A549 (cell line): ENCODE measurements around the gene VPS41. TPM values are rescaled to one million over a fixed set of nuclear protein-coding genes. Genes with fewer than 3 reads are reported as not detected.
A peak's percentile ranks its signal among the peaks of the same experiment; 100 is the strongest.

ENCODE experiments used
- ATAC-seq, 2 experiments: fragments of 200-7000 bp in 1 of 2; fragments of >200 bp in 1 of 2; cut with Nextera tagmentation in 1 of 2; cut with Tn5 transposase in 1 of 2; 3 replicates each; pipeline versions ENCODE4 v1.8.0 to v1.9.1; 2018 to 2020; ENCODE audit warnings: mild to moderate bottlenecking in 1 of 2, moderate library complexity in 1 of 2
- CTCF ChIA-PET: fragments of 300-600 bp; sonication (Branson Sonifier 250); formaldehyde crosslinking; extraction: SDS; loops from one replicate; lab custom pipeline; 2021; ENCODE audit warnings: antibody characterized with exemption, inconsistent platforms; lab: Yijun Ruan, JAX
- POLR2A ChIA-PET: fragments of 350-600 bp; formaldehyde crosslinking; extraction: SDS; loops from one replicate; lab custom pipeline; 2021; ENCODE audit warnings: antibody characterized with exemption, inconsistent platforms; lab: Yijun Ruan, JAX
- DNase-seq, 2 experiments: peaks; one replicate each; pipeline versions ENCODE4 v3.0.0 to v3.0.0-alpha.2; 2011 to 2016; ENCODE audit warnings: low read depth in 1 of 2, low spot score in 1 of 2
- FAIRE-seq: peaks from 2 replicates; lab custom pipeline; 2011; peaks lifted over from hg19 to GRCh38; lab: Jason Lieb, UNC
- H3K27ac ChIP-seq, 2 experiments: fragments of >200 bp; sonication (Bioruptor Twin); formaldehyde crosslinking; 3 replicates each; pipeline ENCODE4 v1.5.1; 2016 to 2017
- H3K4me1 ChIP-seq: fragments of >200 bp; sonication (Bioruptor Twin); formaldehyde crosslinking; 3 replicates; pipeline ENCODE4 v1.6.1; 2016
- H3K4me2 ChIP-seq: fragments of >200 bp; sonication (Bioruptor Twin); formaldehyde crosslinking; 3 replicates; pipeline ENCODE4 v1.6.1; 2016
- H3K4me3 ChIP-seq: fragments of >200 bp; sonication (Bioruptor Twin); formaldehyde crosslinking; 3 replicates; pipeline ENCODE4 v1.5.1; 2016
- H3K9me3 ChIP-seq: fragments of >200 bp; sonication (Bioruptor Twin); formaldehyde crosslinking; 3 replicates; pipeline ENCODE4 v1.6.1; 2016
- CBX2 ChIP-seq: fragments of 200-600 bp; sonication (generic); IDR thresholded peaks from 2 replicates; pipeline ENCODE4 v1.6.1; 2016; ENCODE audit warnings: low read depth, mild to moderate bottlenecking, borderline replicate concordance
- CBX8 ChIP-seq: fragments of 200-600 bp; sonication (generic); IDR thresholded peaks from 2 replicates; pipeline ENCODE4 v1.6.1; 2016
- FOSL2 ChIP-seq, 2 experiments: fragments of 450-650 bp in 1 of 2; fragments of >200 bp in 1 of 2; sonication (Bioruptor Twin) in 1 of 2; formaldehyde crosslinking; IDR thresholded peaks; 2 replicates each; pipeline versions ENCODE4 v1.5.0 to v1.6.1; 2016 to 2020; ENCODE audit warnings: mild to moderate bottlenecking in 1 of 2, moderate library complexity in 1 of 2
- FOXS1 ChIP-seq: fragments of 250-450 bp; sonication (Bioruptor Pico); IDR thresholded peaks from 2 replicates; pipeline ENCODE4 v1.5.0; 2020; ENCODE audit warnings: mild to moderate bottlenecking, moderate library complexity
- GATA3 ChIP-seq: IDR thresholded peaks from 2 replicates; pipeline ENCODE4 v1.6.1; 2012; ENCODE audit warnings: borderline replicate concordance
- HDAC2 ChIP-seq: fragments of 200-600 bp; sonication (generic); IDR thresholded peaks from 2 replicates; pipeline ENCODE4 v1.6.1; 2016
- HOXB13 ChIP-seq: fragments of 250-450 bp; sonication (Bioruptor Pico); IDR thresholded peaks from 2 replicates; pipeline ENCODE4 v1.5.0; 2020; ENCODE audit warnings: low read depth, mild to moderate bottlenecking, moderate library complexity
- KDM5A ChIP-seq: fragments of 200-600 bp; sonication (generic); IDR thresholded peaks from 2 replicates; pipeline ENCODE4 v1.6.1; 2016; ENCODE audit warnings: antibody characterized with exemption, mild to moderate bottlenecking
- MAFK ChIP-seq: fragments of 450-650 bp; IDR thresholded peaks from 2 replicates; pipeline ENCODE4 v1.6.1; 2014; ENCODE audit not compliant: partially characterized antibody
- MAZ ChIP-seq: fragments of 150-350 bp; IDR thresholded peaks from 2 replicates; pipeline ENCODE4 v1.6.1; 2014; ENCODE audit warnings: antibody characterized with exemption, low read depth, low read length, borderline replicate concordance
- MYC ChIP-seq: IDR thresholded peaks from 2 replicates; pipeline ENCODE4 v1.6.1; 2012; ENCODE audit warnings: mild to moderate bottlenecking, inconsistent platforms, low read length, improper control_type of control experiment, borderline replicate concordance
- NFE2L2 ChIP-seq: fragments of 150-350 bp; conservative IDR thresholded peaks from 2 replicates; pipeline ENCODE4 v1.6.1; 2014; ENCODE audit warnings: low read length
- POLR2AphosphoS2 ChIP-seq: conservative IDR thresholded peaks from 2 replicates; pipeline ENCODE4 v1.6.1; 2012; ENCODE audit warnings: low read length, improper control_type of control experiment, inconsistent platforms
- RAD21 ChIP-seq, 2 experiments: fragments of >200 bp in 1 of 2; sonication (Bioruptor Twin) in 1 of 2; formaldehyde crosslinking in 1 of 2; IDR thresholded peaks in 1 of 2; conservative IDR thresholded peaks in 1 of 2; 2 replicates in 1 of 2; 3 replicates in 1 of 2; pipeline ENCODE4 v1.6.1; 2012 to 2018; ENCODE audit warnings: inconsistent platforms in 1 of 2
- RARB ChIP-seq: fragments of 250-450 bp; sonication (Bioruptor Pico); IDR thresholded peaks from 2 replicates; pipeline ENCODE4 v1.8.0; 2021; ENCODE audit warnings: mild to moderate bottlenecking, moderate library complexity
- RCOR1 ChIP-seq: fragments of 150-350 bp; IDR thresholded peaks from 2 replicates; pipeline ENCODE4 v1.6.1; 2014; ENCODE audit warnings: antibody characterized with exemption, low read length, low read depth
- RNF2 ChIP-seq: fragments of 200-600 bp; sonication (generic); IDR thresholded peaks from 2 replicates; pipeline ENCODE4 v1.6.1; 2016; ENCODE audit warnings: low read depth, mild to moderate bottlenecking, antibody characterized with exemption, moderate library complexity, borderline replicate concordance
- TP53 ChIP-seq: fragments of 250-450 bp; sonication (Bioruptor Pico); IDR thresholded peaks from 2 replicates; pipeline ENCODE4 v1.5.0; 2021; ENCODE audit warnings: mild to moderate bottlenecking, moderate library complexity
- ZFP36 ChIP-seq: fragments of 450-650 bp; IDR thresholded peaks from 2 replicates; pipeline ENCODE4 v1.6.1; 2014; ENCODE audit warnings: borderline replicate concordance; ENCODE audit not compliant: partially characterized antibody
- ZNF302 ChIP-seq: fragments of 250-450 bp; sonication (Bioruptor Pico); IDR thresholded peaks from 2 replicates; pipeline ENCODE4 v1.9.0; 2021; ENCODE audit warnings: inconsistent platforms, mild to moderate bottlenecking, moderate library complexity
- ZSCAN20 ChIP-seq: fragments of 250-450 bp; sonication (Bioruptor Pico); IDR thresholded peaks from 2 replicates; pipeline ENCODE4 v1.8.0; 2022; ENCODE audit warnings: mild to moderate bottlenecking, moderate library complexity
- WGBS: methylation state at CpG from one replicate; pipeline ENCODE4 v1.1.6; 2017; ENCODE audit errors: missing lambda C conversion rate; 5-methylcytosine and 5-hydroxymethylcytosine counted together
- polyA plus RNA-seq, 4 experiments: library from polyadenylated mRNA; depleted of rRNA in 3 of 4; stranded (reverse); fragments of >200 nt; fragmentation: RNase III in 1 of 4; extraction: RNeasy Plus Mini Kit Qiagen cat#74134 plus additional on column Dnase treatment in 1 of 4; gene quantifications; 2 replicates in 3 of 4; 3 replicates in 1 of 4; pipeline ENCODE4 v1.2.3, GENCODE V29; 2011 to 2017
- TF ChIP-seq, protein P1 (sequence below): fragments of 200-600 bp; sonication (generic); IDR thresholded peaks from 2 replicates; pipeline ENCODE4 v1.6.1; 2016; ENCODE audit warnings: antibody characterized with exemption, mild to moderate bottlenecking, moderate library complexity
- TF ChIP-seq, protein P2 (sequence below): fragments of 250-450 bp; sonication (Bioruptor Pico); IDR thresholded peaks from 2 replicates; pipeline ENCODE4 v1.5.0; 2021; ENCODE audit warnings: mild to moderate bottlenecking, moderate library complexity, borderline replicate concordance
- TF ChIP-seq, protein P3 (sequence below): IDR thresholded peaks from 2 replicates; pipeline ENCODE4 v1.6.1; 2012

The VPS41 gene
- polyA plus RNA-seq, 2 of the 4 experiments (the other 2 are of a cell fraction) = 24.6 to 59.9 TPM

DNA sequence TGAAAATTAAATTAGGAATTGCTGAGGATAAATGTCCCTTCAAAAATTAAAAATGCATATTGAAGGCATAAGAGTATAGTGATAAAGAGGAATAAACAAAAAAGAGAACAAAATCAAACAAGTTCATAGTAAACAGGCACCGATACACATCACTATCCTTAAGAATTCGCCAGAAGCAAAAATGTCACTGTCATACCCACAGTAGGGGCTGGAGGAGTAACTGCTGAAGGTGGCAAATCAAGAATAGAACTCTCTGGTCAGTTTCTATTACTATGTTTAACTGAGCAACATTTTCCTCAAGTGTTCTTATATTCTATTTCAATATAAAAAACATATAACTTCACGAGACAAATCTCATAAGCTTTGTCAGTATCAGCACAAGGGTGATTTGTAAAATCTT is 84.0 kb downstream of the VPS41 start:
- H3K27ac ChIP-seq = no peak overlapping the region
- ChIA-PET CTCF (no interaction called here), POLR2A (no interaction called here)
- DNase-seq = no peak
- TF ChIP-seq RAD21 (conservative IDR thresholded peaks at IDR 0.05 in 1 of 2, IDR thresholded peaks at IDR 0.05 in 1 of 2) (no peak), ZNF302 (CRISPR knock-in tag) (no peak), HOXB13 (CRISPR knock-in tag) (no peak), FOXS1 (no peak)
- TF ChIP-seq, protein P1, sequence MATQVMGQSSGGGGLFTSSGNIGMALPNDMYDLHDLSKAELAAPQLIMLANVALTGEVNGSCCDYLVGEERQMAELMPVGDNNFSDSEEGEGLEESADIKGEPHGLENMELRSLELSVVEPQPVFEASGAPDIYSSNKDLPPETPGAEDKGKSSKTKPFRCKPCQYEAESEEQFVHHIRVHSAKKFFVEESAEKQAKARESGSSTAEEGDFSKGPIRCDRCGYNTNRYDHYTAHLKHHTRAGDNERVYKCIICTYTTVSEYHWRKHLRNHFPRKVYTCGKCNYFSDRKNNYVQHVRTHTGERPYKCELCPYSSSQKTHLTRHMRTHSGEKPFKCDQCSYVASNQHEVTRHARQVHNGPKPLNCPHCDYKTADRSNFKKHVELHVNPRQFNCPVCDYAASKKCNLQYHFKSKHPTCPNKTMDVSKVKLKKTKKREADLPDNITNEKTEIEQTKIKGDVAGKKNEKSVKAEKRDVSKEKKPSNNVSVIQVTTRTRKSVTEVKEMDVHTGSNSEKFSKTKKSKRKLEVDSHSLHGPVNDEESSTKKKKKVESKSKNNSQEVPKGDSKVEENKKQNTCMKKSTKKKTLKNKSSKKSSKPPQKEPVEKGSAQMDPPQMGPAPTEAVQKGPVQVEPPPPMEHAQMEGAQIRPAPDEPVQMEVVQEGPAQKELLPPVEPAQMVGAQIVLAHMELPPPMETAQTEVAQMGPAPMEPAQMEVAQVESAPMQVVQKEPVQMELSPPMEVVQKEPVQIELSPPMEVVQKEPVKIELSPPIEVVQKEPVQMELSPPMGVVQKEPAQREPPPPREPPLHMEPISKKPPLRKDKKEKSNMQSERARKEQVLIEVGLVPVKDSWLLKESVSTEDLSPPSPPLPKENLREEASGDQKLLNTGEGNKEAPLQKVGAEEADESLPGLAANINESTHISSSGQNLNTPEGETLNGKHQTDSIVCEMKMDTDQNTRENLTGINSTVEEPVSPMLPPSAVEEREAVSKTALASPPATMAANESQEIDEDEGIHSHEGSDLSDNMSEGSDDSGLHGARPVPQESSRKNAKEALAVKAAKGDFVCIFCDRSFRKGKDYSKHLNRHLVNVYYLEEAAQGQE = no peak
- no peaks in the 10 kb centered on the region; the same call in 2 of the 3 replicates for H3K9me3 ChIP-seq
- no peaks in the 10 kb centered on the region for H3K4me1 ChIP-seq
- H3K4me2 ChIP-seq = no peak overlapping the region
- H3K4me3 ChIP-seq = no peak overlapping the region
- FAIRE-seq = no peak
- ATAC-seq = no peak
- 94% methylated on average over 3 of the region's 3 CpGs for WGBS

GRCh38 chr7:38822549-38822948 is 86.4 kb downstream of the VPS41 start:
- peak in 1 of 2 experiments; percentile 4 for DNase-seq

GRCh38 chr7:38820571-38820970 is 88.4 kb downstream of the VPS41 start:
- no peak overlapping the region for H3K4me3 ChIP-seq
- DNase-seq (no peak), FAIRE-seq (no peak), ATAC-seq (no peak)
- H3K4me2 ChIP-seq = no peak overlapping the region
- no peak overlapping the region for H3K27ac ChIP-seq
- ChIA-PET POLR2A (no interaction called here), CTCF (interaction anchor here (0.6 kb wide), 1 partner anchor 137 kb away, joined by 4 read pairs; no protein-coding TSS in a partner anchor)
- H3K9me3 ChIP-seq = no peaks in the 10 kb centered on the region; the same call in 2 of the 3 replicates
- 96% methylated on average over 4 of the region's 4 CpGs for WGBS
- no peaks in the 10 kb centered on the region for H3K4me1 ChIP-seq
- TF ChIP-seq ZFP36 (no peak), RARB (CRISPR knock-in tag) (no peak), RCOR1 (no peak), POLR2AphosphoS2 (no peak), FOSL2 (IDR thresholded peaks at IDR 0.05) (no peak), FOSL2 (CRISPR knock-in tag; IDR thresholded peaks at IDR 0.05) (no peak), HDAC2 (no peak), CBX8 (no peak), RNF2 (no peak), NFE2L2 (no peak), ZNF302 (CRISPR knock-in tag) (no peak), CBX2 (no peak), GATA3 (no peak), MAFK (no peak), MYC (no peak), TP53 (CRISPR knock-in tag) (no peak), KDM5A (no peak)
- TF ChIP-seq, protein P2, sequence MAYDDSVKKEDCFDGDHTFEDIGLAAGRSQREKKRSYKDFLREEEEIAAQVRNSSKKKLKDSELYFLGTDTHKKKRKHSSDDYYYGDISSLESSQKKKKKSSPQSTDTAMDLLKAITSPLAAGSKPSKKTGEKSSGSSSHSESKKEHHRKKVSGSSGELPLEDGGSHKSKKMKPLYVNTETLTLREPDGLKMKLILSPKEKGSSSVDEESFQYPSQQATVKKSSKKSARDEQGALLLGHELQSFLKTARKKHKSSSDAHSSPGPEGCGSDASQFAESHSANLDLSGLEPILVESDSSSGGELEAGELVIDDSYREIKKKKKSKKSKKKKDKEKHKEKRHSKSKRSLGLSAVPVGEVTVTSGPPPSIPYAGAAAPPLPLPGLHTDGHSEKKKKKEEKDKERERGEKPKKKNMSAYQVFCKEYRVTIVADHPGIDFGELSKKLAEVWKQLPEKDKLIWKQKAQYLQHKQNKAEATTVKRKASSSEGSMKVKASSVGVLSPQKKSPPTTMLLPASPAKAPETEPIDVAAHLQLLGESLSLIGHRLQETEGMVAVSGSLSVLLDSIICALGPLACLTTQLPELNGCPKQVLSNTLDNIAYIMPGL (CRISPR knock-in tag) = no peak
- TF ChIP-seq, protein P1 = no peak
- TF ChIP-seq, protein P3, sequence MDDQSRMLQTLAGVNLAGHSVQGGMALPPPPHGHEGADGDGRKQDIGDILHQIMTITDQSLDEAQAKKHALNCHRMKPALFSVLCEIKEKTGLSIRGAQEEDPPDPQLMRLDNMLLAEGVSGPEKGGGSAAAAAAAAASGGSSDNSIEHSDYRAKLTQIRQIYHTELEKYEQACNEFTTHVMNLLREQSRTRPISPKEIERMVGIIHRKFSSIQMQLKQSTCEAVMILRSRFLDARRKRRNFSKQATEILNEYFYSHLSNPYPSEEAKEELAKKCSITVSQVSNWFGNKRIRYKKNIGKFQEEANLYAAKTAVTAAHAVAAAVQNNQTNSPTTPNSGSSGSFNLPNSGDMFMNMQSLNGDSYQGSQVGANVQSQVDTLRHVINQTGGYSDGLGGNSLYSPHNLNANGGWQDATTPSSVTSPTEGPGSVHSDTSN = no peak

More at GRCh38 chr7:38822549-38822948, 86.4 kb downstream of the VPS41 start:
- Histone ChIP-seq H3K4me3 (no peak overlapping the region), H3K27ac (no peak overlapping the region), H3K9me3 (no peaks in the 10 kb centered on the region; the same call in 2 of the 3 replicates), H3K4me1 (no peaks in the 10 kb centered on the region), H3K4me2 (no peak overlapping the region)
- WGBS = 97% methylated on average over 1 of the region's 1 CpG
- FAIRE-seq = no peak
- POLR2A ChIA-PET = no interaction called here
- peak; percentile 64 for TF ChIP-seq NFE2L2
- no peak for TF ChIP-seq MAZ
- TF ChIP-seq MAFK = peak; percentile 89
- no peak for TF ChIP-seq RNF2
- no peak for TF ChIP-seq ZSCAN20 (CRISPR knock-in tag)
- CTCF ChIA-PET = no interaction called here
- no peak for ATAC-seq
